GM18499 (cell line): ENCODE measurements around the gene AGRN.
"Not testable (repeated sequence)": the region's sequence is repeated elsewhere in the genome, so short reads cannot be mapped to it uniquely, and the experiment has no call there.

Source experiments
- ATAC-seq: cut with Tn5 transposase; IDR thresholded peaks from one replicate; pipeline ENCODE4 v1.9.1; 2021; ENCODE audit warnings: moderate number of reproducible peaks; ENCODE audit not compliant: insufficient read depth, unreplicated experiment

The AGRN gene

GRCh38 chr1:1049318-1050165 is 29.6 kb downstream of the AGRN start:
- no peak for ATAC-seq

DNA sequence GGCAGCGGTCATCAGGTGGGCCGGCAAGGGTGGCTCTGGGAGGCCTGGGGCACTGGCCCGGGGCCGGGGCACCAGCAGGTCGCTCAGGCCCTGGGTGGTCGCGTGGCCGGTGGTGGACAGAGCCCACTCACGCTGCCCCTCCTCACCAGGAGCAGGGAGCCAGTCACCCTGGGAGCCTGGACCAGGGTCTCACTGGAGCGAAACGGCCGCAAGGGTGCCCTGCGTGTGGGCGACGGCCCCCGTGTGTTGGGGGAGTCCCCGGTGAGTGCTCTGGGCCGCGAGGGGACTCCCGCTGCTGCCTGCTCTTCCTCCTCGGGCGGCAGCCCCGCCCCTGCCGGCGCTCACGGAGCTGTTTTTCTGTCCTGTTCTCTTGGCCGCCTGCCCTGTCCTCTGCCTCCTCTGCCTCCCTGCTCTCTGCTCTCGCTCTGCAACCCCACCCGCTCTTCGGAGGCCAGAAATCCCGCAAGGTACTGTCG is 30.7 kb downstream of the AGRN start:
- no peak for ATAC-seq

DNA sequence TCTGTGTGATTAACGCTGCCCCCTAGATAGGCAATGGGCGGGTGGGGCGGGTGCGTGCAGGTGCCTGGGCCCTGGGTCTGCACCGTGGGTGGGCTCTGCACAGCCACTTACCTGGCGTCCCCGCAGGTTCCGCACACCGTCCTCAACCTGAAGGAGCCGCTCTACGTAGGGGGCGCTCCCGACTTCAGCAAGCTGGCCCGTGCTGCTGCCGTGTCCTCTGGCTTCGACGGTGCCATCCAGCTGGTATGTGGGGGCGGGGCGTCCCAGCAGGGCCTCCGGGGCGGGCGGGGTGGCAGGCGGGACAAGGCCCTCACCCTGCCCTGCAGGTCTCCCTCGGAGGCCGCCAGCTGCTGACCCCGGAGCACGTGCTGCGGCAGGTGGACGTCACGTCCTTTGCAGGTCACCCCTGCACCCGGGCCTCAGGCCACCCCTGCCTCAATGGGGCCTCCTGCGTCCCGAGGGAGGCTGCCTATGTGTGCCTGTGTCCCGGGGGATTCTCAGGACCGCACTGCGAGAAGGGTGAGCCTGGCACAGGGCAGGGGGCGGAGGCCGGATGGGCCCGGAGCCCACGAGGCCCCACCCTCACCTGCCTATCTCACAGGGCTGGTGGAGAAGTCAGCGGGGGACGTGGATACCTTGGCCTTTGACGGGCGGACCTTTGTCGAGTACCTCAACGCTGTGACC is 31.3 kb downstream of the AGRN start:
- no peak for ATAC-seq

DNA sequence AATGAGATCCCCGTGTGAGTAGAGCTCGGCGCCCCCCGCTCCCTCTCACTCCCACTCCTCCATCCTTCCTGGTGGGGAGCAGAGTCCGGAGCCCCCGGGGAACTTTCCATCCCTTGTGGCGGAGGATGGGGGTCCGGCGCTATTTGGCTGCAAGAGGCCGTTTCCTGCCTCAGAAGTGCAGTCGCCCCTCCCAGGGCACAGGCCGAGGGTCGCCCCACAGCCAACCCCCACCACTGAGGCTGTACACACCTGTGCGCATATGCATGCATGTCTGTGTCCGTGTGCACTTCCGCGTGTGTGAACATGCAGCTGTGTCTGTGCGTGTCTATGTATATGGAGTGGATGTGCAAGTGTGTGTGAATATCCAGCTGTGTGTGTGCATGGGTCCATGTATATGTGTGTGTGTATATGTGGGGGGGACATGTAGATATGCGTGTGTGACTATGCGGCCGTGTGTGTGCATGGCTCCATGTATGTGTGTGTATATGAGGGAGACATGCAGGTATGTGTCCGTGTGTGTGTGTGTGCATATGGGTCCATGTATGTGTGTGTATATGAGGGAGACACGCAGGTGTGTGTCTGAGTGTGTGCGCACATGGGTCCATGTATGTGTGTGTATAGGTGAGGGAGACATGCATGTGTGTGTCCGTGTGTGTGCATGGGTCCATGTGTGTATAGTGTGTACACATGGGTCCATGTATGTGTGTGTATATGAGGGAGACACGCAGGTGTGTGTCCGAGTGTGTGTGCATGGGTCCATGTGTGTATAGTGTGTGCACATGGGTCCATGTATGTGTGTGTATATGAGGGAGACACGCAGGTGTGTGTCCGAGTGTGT is 32.3 kb downstream of the AGRN start:
- ATAC-seq, result no peak

- ATAC-seq, result no peak
Observed at GRCh38 chr1:1053022-1053421, 33.1 kb downstream of the AGRN start.

GRCh38 chr1:1053682-1054081 is 33.8 kb downstream of the AGRN start:
- ATAC-seq, result no peak

DNA sequence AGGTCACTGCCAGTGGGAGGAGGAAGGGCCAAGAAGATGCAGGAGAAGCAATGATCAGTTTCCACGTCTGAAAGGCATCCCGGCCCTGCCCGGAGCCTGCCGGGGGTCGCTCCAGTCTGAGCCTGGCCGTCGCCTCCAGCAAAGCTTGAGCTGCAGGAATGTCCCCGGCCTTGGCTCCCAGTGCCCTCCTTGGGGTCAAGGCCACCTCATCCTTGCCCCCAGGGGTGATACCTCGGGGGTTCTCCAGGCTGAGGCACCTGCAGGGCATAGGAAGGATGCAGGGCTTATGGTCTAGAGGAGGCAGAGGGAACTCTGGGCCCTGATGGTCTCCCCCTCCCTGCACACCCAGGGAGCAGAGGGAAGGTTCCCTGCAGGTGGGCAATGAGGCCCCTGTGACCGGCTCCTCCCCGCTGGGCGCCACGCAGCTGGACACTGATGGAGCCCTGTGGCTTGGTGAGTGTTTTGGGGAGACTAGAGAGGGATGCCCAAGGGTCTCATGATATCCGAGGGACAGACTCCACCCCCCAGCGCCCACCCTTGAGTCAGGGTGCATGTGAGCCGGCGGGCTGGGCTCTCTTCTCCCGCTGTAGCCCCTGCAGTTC is 34.3 kb downstream of the AGRN start:
- ATAC-seq, result no peak

DNA sequence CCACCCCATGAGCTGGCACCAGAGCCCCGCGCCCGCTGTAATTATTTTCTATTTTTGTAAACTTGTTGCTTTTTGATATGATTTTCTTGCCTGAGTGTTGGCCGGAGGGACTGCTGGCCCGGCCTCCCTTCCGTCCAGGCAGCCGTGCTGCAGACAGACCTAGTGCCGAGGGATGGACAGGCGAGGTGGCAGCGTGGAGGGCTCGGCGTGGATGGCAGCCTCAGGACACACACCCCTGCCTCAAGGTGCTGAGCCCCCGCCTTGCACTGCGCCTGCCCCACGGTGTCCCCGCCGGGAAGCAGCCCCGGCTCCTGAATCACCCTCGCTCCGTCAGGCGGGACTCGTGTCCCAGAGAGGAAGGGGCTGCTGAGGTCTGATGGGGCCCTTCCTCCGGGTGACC is 35.1 kb downstream of the AGRN start:
- ATAC-seq, result no peak

- no peak for ATAC-seq
Observed at GRCh38 chr1:1055841-1056736, 36.2 kb downstream of the AGRN start.

GRCh38 chr1:1057769-1058087 is 37.8 kb downstream of the AGRN start:
- not testable (repeated sequence) for ATAC-seq

DNA sequence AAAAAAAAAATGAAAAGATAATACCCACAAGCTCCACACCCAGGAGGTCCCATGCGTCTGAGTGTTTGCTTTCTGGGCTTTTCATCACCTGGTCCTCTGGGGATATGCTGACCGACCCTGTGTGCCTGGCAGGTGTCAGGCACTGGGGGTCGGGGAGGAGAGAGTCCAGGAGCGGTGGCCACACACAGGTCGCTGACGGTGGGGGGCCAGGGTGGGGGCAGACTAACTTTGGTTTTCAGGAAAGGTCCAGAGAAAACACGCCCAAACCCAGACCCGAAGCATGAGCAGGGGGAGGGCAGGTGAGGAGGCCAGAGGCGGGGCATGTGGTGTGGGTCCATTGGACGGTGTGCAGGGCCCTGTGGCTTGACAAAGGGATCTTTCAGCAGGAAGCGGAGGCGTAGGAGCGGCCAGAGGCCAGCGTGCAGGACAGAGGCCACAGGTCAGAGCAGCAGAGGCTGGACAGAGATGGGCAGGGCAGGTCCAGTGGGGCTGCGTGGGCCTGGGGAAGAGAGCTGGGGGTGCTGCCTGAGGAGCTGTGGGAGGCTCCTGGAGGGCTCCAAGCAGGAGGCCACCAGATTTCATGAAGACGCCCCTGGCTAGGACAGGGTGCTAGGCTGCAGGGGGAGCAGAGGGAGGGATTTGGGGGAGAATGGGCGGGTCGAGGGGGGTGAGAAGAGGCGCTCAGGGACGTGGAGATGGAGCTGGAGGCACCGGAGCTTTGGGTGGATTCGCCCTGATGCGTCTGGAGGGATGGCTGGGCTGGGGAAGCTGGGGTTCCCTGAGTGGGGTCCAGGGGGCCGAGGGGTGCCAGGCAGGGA is 38.4 kb downstream of the AGRN start:
- ATAC-seq, result no peak

GRCh38 chr1:1058921-1059493 is 39.1 kb downstream of the AGRN start:
- ATAC-seq, result no peak

GRCh38 chr1:1059494-1060280 is 39.8 kb downstream of the AGRN start:
- no peak for ATAC-seq

GRCh38 chr1:1060281-1061000 is 40.5 kb downstream of the AGRN start:
- ATAC-seq, result no peak

DNA sequence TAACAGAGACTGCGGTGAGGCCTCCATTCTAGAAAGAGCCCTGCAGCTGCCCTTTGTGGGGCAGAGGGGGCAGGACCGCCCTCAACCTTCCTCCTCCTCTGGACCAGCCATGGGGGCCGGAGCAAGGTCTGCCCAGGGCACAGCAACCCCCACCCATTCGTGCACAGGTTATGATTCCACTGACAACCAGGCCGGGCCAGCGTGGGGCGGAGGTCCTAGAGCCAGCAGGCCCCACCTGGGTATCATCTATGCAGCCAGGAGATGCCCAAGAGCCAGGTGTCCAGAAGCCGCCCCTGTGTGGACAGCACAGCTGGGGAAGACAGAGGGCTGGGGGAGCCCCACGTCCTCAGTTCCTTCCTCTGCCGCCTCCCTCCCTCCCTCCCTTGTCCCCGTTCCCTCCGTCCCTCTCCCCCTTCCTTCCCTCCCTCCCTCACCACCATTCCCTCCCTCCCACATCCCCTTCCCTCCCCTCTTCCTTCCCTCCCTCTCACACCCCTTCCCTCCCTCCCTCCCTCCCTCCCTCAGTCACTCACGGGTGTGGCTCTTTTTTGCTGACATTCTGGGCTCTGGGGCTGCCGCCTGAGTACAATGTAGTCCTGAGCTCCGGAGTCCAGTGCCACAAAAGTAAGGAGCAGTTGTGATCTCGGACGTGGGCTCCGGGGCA is 41.9 kb downstream of the AGRN start:
- ATAC-seq, result no peak

DNA sequence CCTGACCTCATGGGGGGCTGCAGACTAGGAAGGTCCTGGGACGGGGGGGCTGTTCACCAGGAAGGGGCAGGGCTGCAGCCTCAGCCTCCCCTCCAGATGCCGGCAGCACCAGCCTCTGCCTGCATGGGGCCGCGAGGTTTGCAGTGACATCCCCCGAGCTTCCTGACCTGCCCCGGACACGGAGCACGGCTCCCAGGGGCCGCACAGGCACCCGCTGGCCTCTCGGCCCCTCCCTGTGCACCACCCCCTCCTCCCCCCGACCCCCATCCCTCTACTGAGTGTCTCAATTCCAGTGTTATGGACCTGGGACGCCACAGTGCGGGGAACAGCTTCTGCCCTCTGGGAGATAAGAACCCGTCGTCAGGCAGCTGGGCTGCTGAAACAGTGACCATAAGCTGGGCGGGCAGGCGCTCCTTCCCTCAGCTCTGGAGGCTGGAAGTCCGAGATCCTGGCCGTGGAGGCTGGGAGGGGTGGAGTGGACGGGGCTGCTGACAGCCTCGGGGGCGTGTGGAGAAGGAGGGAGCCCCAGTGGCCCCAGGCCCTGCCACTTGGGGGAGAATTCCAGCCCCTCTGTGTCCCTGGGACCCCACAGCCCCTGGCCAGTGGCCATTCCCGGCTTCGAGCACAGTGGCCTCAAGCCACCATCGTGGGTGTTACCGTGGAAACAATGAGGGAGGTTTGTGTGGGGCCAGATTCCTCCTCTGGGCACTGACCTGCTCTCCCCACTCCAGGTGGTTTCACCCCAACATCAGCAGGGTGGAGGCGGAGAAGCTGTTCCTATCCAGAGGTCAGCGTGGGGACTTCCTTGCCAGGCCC is 42.6 kb downstream of the AGRN start:
- no peak for ATAC-seq
